IPS-11a (cell line): ENCODE results near the gene LRR1.
"Not testable (repeated sequence)": the region's sequence is repeated elsewhere in the genome, so short reads cannot be mapped to it uniquely, and the experiment has no call there.

Experiments used
- H3K4me3 ChIP-seq: one replicate; pipeline ENCODE4 v1.5.1; 2013; ENCODE audit warnings: low read depth, low read length, control low read depth

LRR1 gene

DNA sequence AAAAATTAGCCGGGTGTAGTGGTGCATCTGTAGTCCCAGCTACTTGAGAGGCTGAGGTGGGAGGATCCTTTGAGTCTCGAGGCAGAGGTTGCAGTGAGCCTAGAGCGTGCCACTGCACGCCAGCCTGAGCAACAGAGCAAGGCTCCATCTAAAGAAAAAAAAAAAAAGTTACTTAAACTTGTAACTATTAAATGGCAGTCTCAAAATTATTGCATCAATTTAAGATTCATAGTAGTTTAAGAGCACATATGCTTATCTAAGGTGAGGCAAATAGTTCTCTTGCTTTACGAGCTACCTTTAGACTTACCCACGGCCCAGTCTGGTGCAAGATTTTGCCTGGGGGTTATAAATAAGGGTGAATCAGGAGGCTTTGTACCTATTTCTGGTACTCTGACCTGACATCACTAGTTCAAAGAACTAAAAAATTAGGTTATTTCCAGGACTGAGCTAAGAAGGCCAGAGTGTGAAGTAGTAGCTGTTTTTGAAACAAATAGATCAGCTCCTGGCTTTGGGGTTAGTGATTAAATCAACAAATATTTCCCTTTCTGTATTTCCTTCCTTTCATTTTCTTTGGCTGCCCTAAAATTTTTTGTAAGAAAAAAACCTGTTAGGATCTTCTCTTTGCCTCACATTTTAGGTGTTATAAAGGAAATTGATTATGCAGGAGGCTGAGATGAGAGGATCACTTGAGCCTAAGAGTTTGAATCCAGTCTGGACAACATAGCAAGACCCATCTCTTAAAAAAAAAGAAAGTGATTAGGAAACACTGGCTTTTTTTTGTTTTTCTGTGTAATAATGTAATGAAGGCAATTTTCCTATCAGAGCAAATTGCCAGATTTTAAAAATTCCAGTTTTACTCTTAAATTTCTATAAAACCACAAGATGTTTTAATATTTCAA lies 25.4 kb downstream of the LRR1 start:
- no peak overlapping the region for H3K4me3 ChIP-seq

GRCh38 chr14:49633640-49634546 lies 35.2 kb downstream of the LRR1 start:
- peak overlapping the region; percentile 95 for H3K4me3 ChIP-seq

GRCh38 chr14:49634547-49635334 lies 36.0 kb downstream of the LRR1 start, which contains the start of gene DNAAF2:
Gene DNAAF2 (minus strand): TSS chr14:49635244. CDS start chr14:49635149, 95 bp downstream.
- peak within 1 kb of the TSS; percentile 95 for H3K4me3 ChIP-seq

GRCh38 chr14:49636866-49637265 lies 38.1 kb downstream of the LRR1 start:
- H3K4me3 ChIP-seq, result no peak overlapping the region

DNA sequence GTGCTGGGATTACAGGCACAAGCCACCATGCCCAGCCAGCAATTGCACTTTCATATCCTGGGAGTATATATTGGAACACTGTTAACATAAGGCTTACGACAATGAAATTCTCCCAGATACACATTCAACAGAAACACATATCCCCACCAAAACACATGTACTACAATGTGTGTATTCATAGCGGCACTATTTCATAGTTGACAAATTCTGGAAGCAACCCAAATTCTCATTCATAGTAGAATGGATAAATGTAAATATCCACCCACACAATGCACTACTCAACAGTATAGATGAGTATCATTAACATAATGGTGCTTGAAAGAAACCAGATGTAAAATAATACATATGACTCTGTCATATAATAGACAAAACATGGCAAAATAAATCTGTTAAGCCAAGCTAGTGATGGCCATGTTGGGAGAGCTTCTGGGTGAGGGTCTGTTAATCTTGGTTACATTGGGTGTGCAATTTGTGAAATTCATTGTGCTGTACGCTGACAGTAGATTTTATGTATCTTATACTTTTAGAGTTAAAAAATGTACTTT lies 38.9 kb downstream of the LRR1 start:
- no peak overlapping the region for H3K4me3 ChIP-seq

- no peak overlapping the region for H3K4me3 ChIP-seq
Observed at GRCh38 chr14:49640540-49641417, 42.0 kb downstream of the LRR1 start.

GRCh38 chr14:49641697-49642129 lies 43.0 kb downstream of the LRR1 start:
- H3K4me3 ChIP-seq, result no peak overlapping the region

DNA sequence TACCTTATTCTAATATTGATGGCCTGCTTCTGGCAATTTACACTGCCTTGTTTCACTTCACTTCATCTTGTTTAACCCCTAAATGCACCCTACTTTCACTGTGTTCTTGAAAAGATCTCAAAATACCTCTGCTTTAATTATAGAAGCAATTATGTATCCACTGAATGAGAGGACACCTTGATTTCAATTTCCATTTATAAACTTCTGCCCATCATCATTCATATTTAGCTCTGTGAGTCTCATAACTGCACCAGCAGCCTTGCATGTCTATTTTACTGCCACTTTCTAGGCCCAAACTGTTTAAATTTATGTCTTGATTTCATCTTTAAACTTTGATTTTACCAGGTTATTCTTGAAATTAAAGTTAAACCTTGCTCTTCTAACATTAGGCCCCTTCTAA lies 43.4 kb downstream of the LRR1 start:
- H3K4me3 ChIP-seq, result no peak overlapping the region

GRCh38 chr14:49653508-49653907 lies 54.8 kb downstream of the LRR1 start:
- no peak overlapping the region for H3K4me3 ChIP-seq

DNA sequence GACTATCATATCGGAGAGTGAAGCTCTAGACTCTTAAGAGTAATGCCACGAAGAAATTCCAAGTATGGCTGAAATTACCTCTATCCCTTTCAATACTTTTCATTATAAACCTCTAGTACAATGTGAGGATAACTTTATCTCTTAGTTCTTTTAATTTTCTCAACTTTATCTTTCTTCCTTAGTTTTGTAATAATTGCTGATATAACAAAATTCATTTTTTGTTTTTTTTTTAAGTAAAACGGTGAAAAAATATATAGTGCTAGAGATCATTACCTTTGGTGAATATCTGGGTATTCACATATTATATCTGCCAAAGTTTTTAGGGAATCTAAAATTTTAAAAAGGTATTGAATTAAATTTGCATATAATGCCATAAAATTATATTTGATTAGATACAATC lies 55.8 kb downstream of the LRR1 start:
- no peak overlapping the region for H3K4me3 ChIP-seq

- H3K4me3 ChIP-seq, result not testable (repeated sequence)
Observed at GRCh38 chr14:49657500-49657899, 58.8 kb downstream of the LRR1 start.

DNA sequence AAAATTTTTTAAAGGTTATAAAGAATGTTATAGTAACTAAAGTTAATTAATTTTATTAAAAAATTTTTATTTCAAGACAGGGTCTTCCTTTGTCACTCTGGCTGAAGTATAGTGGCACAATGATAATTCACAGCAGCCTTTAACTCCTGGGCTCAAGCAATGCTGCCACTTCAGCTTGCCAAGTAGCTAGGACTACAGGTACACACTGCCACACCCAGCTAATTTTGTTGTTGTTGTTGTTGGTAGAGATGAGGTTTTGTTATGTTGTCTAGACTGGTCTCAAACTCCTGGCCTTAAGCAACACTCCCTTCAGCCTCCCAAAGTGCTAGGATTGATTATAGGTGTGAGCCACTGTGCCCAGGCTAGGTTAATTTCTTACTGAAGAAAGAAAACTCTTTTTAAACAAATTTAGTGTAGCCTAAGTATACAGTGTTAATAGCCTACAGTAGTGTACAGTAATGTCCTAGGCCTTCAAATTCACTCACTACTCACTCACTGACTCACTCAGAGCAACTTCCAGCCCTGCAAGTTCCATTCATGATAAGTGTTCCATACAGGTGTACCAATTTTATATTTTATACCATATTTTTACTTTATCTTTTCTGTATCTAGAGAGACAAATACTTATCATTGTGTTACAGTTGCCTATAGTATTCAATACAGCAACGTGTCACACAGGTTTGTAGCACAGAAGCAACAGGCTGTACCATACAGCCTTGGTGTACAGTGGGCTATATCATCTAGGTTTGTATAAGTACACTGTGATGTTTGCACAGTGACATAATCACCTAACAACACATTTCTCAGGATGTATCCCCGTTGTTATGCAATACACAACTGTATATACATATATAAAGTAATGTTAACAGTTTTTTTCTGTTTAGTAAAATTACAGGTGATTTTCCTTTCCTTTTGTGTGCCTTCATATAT lies 61.1 kb downstream of the LRR1 start:
- H3K4me3 ChIP-seq, result no peak overlapping the region
